ENCODE measurements around the gene ACAD8.

Gene ACAD8

GRCh38 chr11:134253188-134253993 lies at the start of gene ACAD8, which contains the start of gene THYN1:
TSS of gene ACAD8 (plus strand) at chr11:134253568. CDS start at chr11:134253601, 33 bp downstream.
TSS of gene THYN1 (minus strand) at chr11:134253352. CDS start at chr11:134252882, 470 bp downstream.
- TF ChIP-seq ZFP3 (CRISPR knock-in tag; IDR thresholded peaks at IDR 0.05) (0 out of 2 replicates have a peak, but pooled peaks have one; percentile 41), CSRNP3 (CRISPR knock-in tag; IDR thresholded peaks at IDR 0.05) (no peak)
- TF ChIP-seq, protein P1, sequence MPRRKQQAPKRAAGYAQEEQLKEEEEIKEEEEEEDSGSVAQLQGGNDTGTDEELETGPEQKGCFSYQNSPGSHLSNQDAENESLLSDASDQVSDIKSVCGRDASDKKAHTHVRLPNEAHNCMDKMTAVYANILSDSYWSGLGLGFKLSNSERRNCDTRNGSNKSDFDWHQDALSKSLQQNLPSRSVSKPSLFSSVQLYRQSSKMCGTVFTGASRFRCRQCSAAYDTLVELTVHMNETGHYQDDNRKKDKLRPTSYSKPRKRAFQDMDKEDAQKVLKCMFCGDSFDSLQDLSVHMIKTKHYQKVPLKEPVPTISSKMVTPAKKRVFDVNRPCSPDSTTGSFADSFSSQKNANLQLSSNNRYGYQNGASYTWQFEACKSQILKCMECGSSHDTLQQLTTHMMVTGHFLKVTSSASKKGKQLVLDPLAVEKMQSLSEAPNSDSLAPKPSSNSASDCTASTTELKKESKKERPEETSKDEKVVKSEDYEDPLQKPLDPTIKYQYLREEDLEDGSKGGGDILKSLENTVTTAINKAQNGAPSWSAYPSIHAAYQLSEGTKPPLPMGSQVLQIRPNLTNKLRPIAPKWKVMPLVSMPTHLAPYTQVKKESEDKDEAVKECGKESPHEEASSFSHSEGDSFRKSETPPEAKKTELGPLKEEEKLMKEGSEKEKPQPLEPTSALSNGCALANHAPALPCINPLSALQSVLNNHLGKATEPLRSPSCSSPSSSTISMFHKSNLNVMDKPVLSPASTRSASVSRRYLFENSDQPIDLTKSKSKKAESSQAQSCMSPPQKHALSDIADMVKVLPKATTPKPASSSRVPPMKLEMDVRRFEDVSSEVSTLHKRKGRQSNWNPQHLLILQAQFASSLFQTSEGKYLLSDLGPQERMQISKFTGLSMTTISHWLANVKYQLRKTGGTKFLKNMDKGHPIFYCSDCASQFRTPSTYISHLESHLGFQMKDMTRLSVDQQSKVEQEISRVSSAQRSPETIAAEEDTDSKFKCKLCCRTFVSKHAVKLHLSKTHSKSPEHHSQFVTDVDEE (CRISPR knock-in tag; IDR thresholded peaks at IDR 0.05) = peak; percentile 66; the same call in 1 of the 2 replicates
- ATAC-seq = peak; percentile 99

- ATAC-seq = no peak
- TF ChIP-seq ZC3H10 (CRISPR knock-in tag; IDR thresholded peaks at IDR 0.05) (no peak), OSR1 (CRISPR knock-in tag; IDR thresholded peaks at IDR 0.05) (no peak), ZNF565 (CRISPR knock-in tag; conservative IDR thresholded peaks at IDR 0.05; ENCODE audit: low read depth) (no peak), TOX (CRISPR knock-in tag; IDR thresholded peaks at IDR 0.05; ENCODE audit: borderline replicate concordance) (no peak), PATZ1 (CRISPR knock-in tag; IDR thresholded peaks at IDR 0.05; ENCODE audit: borderline replicate concordance) (no peak), SNAI2 (CRISPR knock-in tag; IDR thresholded peaks at IDR 0.05) (no peak), ISL1 (CRISPR knock-in tag; IDR thresholded peaks at IDR 0.05) (no peak), ZFP3 (CRISPR knock-in tag; IDR thresholded peaks at IDR 0.05) (no peak), GLIS3 (CRISPR knock-in tag; IDR thresholded peaks at IDR 0.05) (no peak), ZNF70 (CRISPR knock-in tag; IDR thresholded peaks at IDR 0.05) (no peak), BACH2 (CRISPR knock-in tag; IDR thresholded peaks at IDR 0.05; ENCODE audit: borderline replicate concordance) (no peak), PPARA (CRISPR knock-in tag; IDR thresholded peaks at IDR 0.05; ENCODE audit: borderline replicate concordance) (no peak)
- TF ChIP-seq, protein P1 (CRISPR knock-in tag; IDR thresholded peaks at IDR 0.05) = no peak
These were observed 47.6 kb upstream of the ACAD8 start for GRCh38 chr11:134205729-134206128.

GRCh38 chr11:134206185-134206584 lies 47.2 kb upstream of the ACAD8 start:
- TF ChIP-seq ISL1 (CRISPR knock-in tag; IDR thresholded peaks at IDR 0.05) (no peak), ZNF8 (CRISPR knock-in tag; IDR thresholded peaks at IDR 0.05) (no peak), POU6F1 (CRISPR knock-in tag; IDR thresholded peaks at IDR 0.05; ENCODE audit: borderline replicate concordance, low read depth) (no peak), TCF4 (CRISPR knock-in tag; IDR thresholded peaks at IDR 0.05; ENCODE audit: borderline replicate concordance) (peak; percentile 25; the same call in 1 of the 2 replicates), CSDC2 (CRISPR knock-in tag; IDR thresholded peaks at IDR 0.05) (no peak), PPARA (CRISPR knock-in tag; IDR thresholded peaks at IDR 0.05; ENCODE audit: borderline replicate concordance) (no peak), PATZ1 (CRISPR knock-in tag; IDR thresholded peaks at IDR 0.05; ENCODE audit: borderline replicate concordance) (no peak), CREB5 (CRISPR knock-in tag; IDR thresholded peaks at IDR 0.05; ENCODE audit: low read depth) (no peak)
- no peak; the same call in 2 of the 3 replicates for ATAC-seq

All from SK-N-SH treated with all-trans-retinoic acid at 6 μM for 48 hours (cell line).